GM19455 (cell line): ENCODE measurements around the gene TMEM69.
"Not testable (repeated sequence)": the region's sequence is repeated elsewhere in the genome, so short reads cannot be mapped to it uniquely, and the experiment has no call there.

Experiments used
- ATAC-seq: cut with Tn5 transposase; IDR thresholded peaks from one replicate; pipeline ENCODE4 v1.9.1; 2021; ENCODE audit not compliant: unreplicated experiment

Gene TMEM69

GRCh38 chr1:45730780-45731319 lies 42.9 kb downstream of the TMEM69 start:
- no peak for ATAC-seq

GRCh38 chr1:45739137-45739536 lies 51.2 kb downstream of the TMEM69 start:
- ATAC-seq: no peak

GRCh38 chr1:45739641-45740156 lies 51.7 kb downstream of the TMEM69 start:
- ATAC-seq: not testable (repeated sequence)
